HG03139 (cell line): Measurements from ENCODE around the gene LAMA3.

Experiments
- ATAC-seq: cut with Tn5 transposase; IDR thresholded peaks from one replicate; pipeline ENCODE4 v1.9.1; 2021; ENCODE audit not compliant: unreplicated experiment

LAMA3 gene

DNA sequence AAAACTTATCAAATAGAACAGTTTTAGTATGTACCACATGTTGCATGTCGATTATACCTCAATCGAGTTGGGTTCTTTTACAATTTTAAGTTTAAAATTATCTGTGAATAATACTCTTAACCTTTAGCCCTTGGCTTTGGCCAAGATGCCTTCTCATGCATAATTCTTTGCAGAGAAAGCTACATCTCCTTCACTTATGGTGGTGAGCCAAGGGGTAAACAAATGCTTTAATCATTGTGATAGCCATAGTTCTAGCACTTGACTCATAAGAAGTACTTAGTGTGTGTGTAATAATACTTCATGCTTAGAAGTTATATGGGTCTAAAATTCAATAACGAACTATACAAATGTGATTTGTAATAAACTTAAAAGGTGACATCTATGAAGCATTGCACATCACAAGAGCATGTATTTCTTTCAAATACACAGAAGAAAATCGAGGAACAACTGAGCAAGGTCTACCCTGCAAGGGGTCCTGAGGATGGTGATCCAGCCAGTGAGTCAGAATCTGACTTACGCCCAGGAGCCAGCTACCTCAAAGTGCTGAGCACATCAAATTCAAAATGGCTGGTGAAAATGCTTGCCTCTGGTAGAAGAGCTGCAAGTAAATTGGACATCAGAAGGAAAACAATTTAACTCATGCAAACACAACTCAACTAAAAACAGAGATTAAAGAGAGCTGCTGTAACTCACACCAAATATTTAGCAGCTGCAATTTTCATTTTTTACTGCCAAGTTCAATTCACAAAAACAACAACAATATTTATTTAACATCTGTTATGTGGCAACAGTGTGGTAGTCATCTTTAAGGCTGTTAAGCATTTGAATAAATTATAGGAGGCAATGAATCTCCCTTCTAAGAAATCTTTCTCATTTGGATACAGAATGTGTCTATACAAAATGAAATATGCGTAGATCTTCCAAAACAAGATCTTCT, 301.5 kb downstream of the LAMA3 start:
- ATAC-seq, result no peak

DNA sequence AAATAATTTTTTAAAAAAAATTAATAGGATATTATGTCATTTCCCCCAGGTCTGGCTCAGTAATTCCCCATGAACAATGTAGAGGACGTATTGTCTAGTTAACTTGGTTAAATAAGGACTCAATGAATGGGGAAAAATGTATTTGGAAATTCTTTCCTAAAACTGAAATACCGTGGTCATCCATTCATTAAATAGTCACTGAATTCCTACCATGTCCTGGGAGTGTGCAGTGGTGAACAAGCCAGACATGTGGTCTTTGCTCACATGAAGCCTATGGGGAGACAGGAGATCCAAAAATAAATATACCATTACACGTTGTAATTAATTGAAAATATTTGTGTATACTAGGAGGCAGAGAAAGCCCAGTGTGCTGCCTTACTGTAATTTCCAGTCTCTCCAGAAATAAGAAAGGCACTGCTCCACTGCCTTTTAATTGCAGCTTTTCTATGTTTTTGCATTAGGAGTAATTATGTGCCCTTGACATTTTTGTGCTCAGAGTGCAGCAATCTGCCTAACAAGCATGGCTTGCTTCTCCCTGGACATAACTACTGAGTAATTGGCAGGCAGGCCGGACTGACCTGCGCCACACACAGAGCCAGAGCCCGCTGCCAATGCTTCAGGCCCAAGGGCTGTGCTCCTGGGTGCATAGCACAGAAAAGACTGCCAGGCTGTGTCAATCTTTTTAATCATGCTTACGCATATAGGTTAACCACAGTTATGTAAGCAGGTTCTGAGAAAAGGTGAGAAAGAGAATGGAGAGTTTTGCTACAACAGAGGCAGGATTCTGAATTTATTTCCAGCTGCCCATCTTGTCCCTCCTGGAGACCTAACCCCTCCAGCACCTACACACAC, 303.1 kb downstream of the LAMA3 start:
- no peak for ATAC-seq

- ATAC-seq, result no peak
Measured at GRCh38 chr18:23992941-23993280, 303.7 kb downstream of the LAMA3 start.

GRCh38 chr18:23994361-23994902, 305.2 kb downstream of the LAMA3 start:
- no peak for ATAC-seq

- no peak for ATAC-seq
Measured at GRCh38 chr18:23995180-23995579, 305.9 kb downstream of the LAMA3 start.

- ATAC-seq, result no peak
Measured at GRCh38 chr18:23998018-23998417, 308.8 kb downstream of the LAMA3 start.

- ATAC-seq, result no peak
Measured at GRCh38 chr18:23998820-23999219, 309.6 kb downstream of the LAMA3 start.

DNA sequence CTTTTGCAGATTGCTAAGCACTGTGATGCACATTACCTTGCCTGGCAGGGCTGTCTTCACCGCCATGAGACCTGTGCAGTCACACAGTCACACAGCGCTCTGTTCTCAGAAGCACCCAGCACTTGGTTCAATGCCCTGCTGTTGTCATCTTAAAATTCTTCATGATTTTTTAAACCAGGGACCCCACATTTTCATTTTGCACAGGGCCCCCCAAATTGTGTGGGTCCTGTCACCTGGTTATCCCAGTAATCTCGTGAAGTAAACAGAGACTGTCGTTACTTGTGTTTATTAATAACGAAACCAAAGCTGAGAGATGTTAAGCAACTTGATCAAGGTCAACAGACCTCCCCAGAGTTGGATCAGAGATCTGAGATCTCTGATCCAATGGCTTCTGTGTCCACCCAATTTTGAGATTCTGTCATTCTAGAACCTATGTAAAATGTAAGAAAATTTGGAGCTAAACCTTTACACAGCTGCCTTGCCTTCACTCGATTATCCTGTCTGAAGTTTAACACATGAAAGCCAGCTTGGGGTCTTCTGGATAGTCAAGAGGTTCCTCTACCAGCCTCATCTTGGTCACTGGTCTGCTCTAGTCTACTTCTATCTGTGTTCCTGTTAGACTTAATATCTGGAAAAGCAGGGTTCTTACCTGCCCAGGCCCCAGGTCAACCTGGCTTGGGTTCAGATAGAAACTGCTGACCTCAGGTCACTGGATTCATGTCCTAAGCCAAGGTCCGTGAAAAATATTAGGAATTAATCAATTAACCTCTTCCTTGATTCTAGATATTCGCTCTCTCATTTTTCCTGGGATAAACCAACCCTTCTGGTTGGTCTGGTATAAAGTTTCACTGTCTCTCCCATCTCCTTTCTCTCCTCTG, 311.6 kb downstream of the LAMA3 start:
- ATAC-seq, result no peak

GRCh38 chr18:24002479-24002878, 313.2 kb downstream of the LAMA3 start:
- no peak for ATAC-seq

DNA sequence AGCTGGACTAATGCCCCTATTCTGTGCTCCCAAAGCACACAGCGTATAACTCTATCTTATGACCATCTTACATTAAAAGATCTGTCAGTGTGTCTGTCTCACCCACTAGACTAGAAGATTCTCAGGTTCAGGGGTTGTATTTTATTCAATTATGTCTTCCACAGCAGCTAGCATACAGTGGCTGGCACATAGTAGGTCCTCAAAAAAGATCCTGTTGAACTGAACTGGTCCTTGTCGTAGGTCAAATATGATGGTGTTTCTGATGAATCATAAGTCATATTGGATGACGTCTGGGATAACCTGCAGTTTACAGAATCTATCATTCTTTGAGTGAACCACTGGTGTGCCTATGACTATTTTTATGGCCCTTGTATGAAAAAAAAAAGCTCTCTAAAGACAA, 314.0 kb downstream of the LAMA3 start:
- no peak for ATAC-seq

GRCh38 chr18:24003903-24004640, 314.8 kb downstream of the LAMA3 start:
- ATAC-seq, result no peak
